Tibial nerve (tissue), 3 donors: ENCODE data around the gene USP9Y.

Source experiments
- POLR2A ChIP-seq, 2 donors: fragments of 450-650 bp; IDR thresholded peaks; one replicate each; pipeline ENCODE4 v1.6.1; 2017; ENCODE audit warnings: antibody characterized with exemption in 2 of 2, mild to moderate bottlenecking in 2 of 2, moderate library complexity in 2 of 2
- TF ChIP-seq, protein P1 (sequence below), 5 experiments: fragments of 200-600 bp in 3 of 5; fragments of 450-650 bp in 2 of 5; sonication (generic) in 3 of 5; IDR thresholded peaks; one replicate each; pipeline ENCODE4 v1.5.1; 2016 to 2019; ENCODE audit warnings: antibody characterized with exemption in 5 of 5, mild to moderate bottlenecking in 3 of 5, moderate library complexity in 2 of 5

DNA sequence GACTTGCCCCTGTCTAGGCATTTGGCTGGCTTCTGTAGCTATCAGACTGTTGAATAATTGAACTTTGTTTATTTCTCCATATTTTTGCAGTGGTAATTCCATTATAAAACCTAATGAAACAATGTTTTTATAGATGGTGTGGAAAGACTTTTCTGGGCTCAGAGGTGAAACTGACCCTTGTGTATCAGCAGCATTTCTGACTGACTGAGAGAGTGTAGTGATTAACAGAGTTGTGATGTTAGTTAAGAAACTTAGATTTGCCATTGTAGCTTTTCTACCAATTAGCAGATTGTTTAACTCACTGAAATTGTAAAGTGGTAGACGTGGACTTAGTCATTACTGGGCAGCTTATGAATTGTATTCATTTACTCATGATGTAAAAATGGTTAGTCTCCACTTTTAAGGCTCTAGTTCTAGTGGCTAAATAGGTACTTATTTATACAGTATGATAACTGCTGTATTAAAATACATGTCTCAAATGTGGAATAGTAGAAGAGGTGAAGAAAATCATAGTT is at the start of gene USP9Y:
- TF ChIP-seq POLR2A (IDR thresholded peaks at IDR 0.05) = no peak
- TF ChIP-seq, protein P1, sequence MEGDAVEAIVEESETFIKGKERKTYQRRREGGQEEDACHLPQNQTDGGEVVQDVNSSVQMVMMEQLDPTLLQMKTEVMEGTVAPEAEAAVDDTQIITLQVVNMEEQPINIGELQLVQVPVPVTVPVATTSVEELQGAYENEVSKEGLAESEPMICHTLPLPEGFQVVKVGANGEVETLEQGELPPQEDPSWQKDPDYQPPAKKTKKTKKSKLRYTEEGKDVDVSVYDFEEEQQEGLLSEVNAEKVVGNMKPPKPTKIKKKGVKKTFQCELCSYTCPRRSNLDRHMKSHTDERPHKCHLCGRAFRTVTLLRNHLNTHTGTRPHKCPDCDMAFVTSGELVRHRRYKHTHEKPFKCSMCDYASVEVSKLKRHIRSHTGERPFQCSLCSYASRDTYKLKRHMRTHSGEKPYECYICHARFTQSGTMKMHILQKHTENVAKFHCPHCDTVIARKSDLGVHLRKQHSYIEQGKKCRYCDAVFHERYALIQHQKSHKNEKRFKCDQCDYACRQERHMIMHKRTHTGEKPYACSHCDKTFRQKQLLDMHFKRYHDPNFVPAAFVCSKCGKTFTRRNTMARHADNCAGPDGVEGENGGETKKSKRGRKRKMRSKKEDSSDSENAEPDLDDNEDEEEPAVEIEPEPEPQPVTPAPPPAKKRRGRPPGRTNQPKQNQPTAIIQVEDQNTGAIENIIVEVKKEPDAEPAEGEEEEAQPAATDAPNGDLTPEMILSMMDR (IDR thresholded peaks at IDR 0.05) = no peak
